Measurements from ENCODE around the gene DSTN.

DSTN gene

GRCh38 chr20:17612287-17612991 lies 42.6 kb downstream of the DSTN start:
- DNase-seq (ENCODE audit: low spot score): peak; percentile 4

GRCh38 chr20:17612992-17613327 lies 43.1 kb downstream of the DSTN start:
- DNase-seq (ENCODE audit: low spot score): no peak

GRCh38 chr20:17613328-17614175 lies 43.7 kb downstream of the DSTN start:
- no peak for DNase-seq (ENCODE audit: low spot score)

GRCh38 chr20:17614176-17614811 lies 44.4 kb downstream of the DSTN start:
- no peak for DNase-seq (ENCODE audit: low spot score)

- DNase-seq (ENCODE audit: low spot score): peak; percentile 3
Measured at GRCh38 chr20:17614812-17615644, 45.2 kb downstream of the DSTN start.

- DNase-seq (ENCODE audit: low spot score): no peak
Measured at GRCh38 chr20:17615645-17616479, 46.0 kb downstream of the DSTN start.

GRCh38 chr20:17616480-17617211 lies 46.8 kb downstream of the DSTN start:
- DNase-seq (ENCODE audit: low spot score): peak; percentile 2

- peak; percentile 86 for DNase-seq (ENCODE audit: low spot score)
Measured at GRCh38 chr20:17617212-17617867, 47.5 kb downstream of the DSTN start.

- DNase-seq (ENCODE audit: low spot score): peak; percentile 25
Measured at GRCh38 chr20:17617868-17618672, 48.2 kb downstream of the DSTN start.

GRCh38 chr20:17618673-17619013 lies 48.8 kb downstream of the DSTN start:
- no peak for DNase-seq (ENCODE audit: low spot score)

GRCh38 chr20:17619351-17620093 lies 49.6 kb downstream of the DSTN start:
- DNase-seq (ENCODE audit: low spot score): peak; percentile 5

- DNase-seq (ENCODE audit: low spot score): peak; percentile 5
Measured at GRCh38 chr20:17620371-17621228, 50.7 kb downstream of the DSTN start.

GRCh38 chr20:17621229-17621968 lies 51.5 kb downstream of the DSTN start:
- no peak for DNase-seq (ENCODE audit: low spot score)

GRCh38 chr20:17622086-17622850 lies 52.4 kb downstream of the DSTN start:
- no peak for DNase-seq (ENCODE audit: low spot score)

- DNase-seq (ENCODE audit: low spot score): no peak
Measured at GRCh38 chr20:17622851-17623508, 53.1 kb downstream of the DSTN start.
